Ovary (tissue), 9 donors: Measurements from ENCODE around the gene MADD. TPM values are rescaled to one million over a fixed set of nuclear protein-coding genes. Genes with fewer than 3 reads are reported as not detected.

Source experiments
- DNase-seq, 5 donors: peaks; one replicate each; pipeline ENCODE4 v3.0.0-alpha.2; 2019 to 2020
- H3K27ac ChIP-seq, 2 donors: fragments of 200-600 bp; one replicate each; pipeline versions ENCODE4 v1.5.1 to v1.8.0; 2019 to 2022
- H3K27me3 ChIP-seq: fragments of 200-600 bp; one replicate; pipeline ENCODE4 v1.8.0; 2022
- H3K36me3 ChIP-seq: fragments of 200-600 bp; sonication (generic); one replicate; pipeline ENCODE4 v1.5.1; 2019
- H3K4me1 ChIP-seq: one replicate; pipeline ENCODE4 v1.8.1; 2013; ENCODE audit warnings: mild to moderate bottlenecking, moderate library complexity; ENCODE audit not compliant: insufficient read depth
- H3K4me3 ChIP-seq: fragments of 200-600 bp; sonication (generic); one replicate; pipeline ENCODE4 v1.5.1; 2017
- H3K9me3 ChIP-seq, 2 donors: fragments of 200-600 bp in 1 of 2; sonication (generic) in 1 of 2; one replicate each; pipeline versions ENCODE4 v1.5.1 to v1.8.1; 2013 to 2019; ENCODE audit warnings: mild to moderate bottlenecking in 1 of 2, moderate library complexity in 1 of 2
- EP300 ChIP-seq: sonication (generic); formaldehyde crosslinking; IDR thresholded peaks from one replicate; pipeline ENCODE4 v1.6.1; 2017; ENCODE audit warnings: antibody characterized with exemption
- POLR2A ChIP-seq: fragments of 450-650 bp; IDR thresholded peaks from one replicate; pipeline ENCODE4 v1.6.1; 2017; ENCODE audit warnings: antibody characterized with exemption, mild to moderate bottlenecking, moderate library complexity
- WGBS, 3 donors: extraction: QIAGEN DNeasy Blood & Tissue Kit in 1 of 3; methylation state at CpG; one replicate each; pipeline versions ENCODE4 v1.1.5 to v1.1.7; 2013 to 2017; 5-methylcytosine and 5-hydroxymethylcytosine counted together
- intact Hi-C, 4 donors: fragments of 100-400 bp; cut with DNase I; formaldehyde crosslinking; loops; one replicate each; pipeline versions ENCODE4 v1.11.0 to v1.15.1; 2022 to 2023
- polyA plus RNA-seq, 2 donors: library from polyadenylated mRNA; stranded (reverse); fragments of 200-250 nt in 1 of 2; fragments of 350-450 nt in 1 of 2; fragmentation: Illumina TruSeq in 1 of 2; extraction: RNeasy Lipid Tissue Mini Kit (QIAGEN cat#74804) in 1 of 2; gene quantifications; one replicate each; pipeline ENCODE4 v1.2.3, GENCODE V29; 2013 to 2014
- total RNA-seq, 7 donors: library from RNA; depleted of rRNA in 2 of 7; stranded (reverse); fragments of >200 nt in 2 of 7; fragmentation: NEBNext Ultra II Directional in 3 of 7; extraction: Animal tissue kit (Norgen Biotek cat#: 25700) in 3 of 7; gene quantifications; one replicate each; pipeline versions ENCODE4 v1.1.0 to v1.2.4, GENCODE V29; 2016 to 2023
- TF ChIP-seq, protein P1 (sequence below), 3 donors: fragments of 450-650 bp in 2 of 3; fragments of 200-600 bp in 1 of 3; IDR thresholded peaks; one replicate each; pipeline versions ENCODE4 v1.5.1 to v1.8.0; 2016 to 2022; ENCODE audit warnings: antibody characterized with exemption in 3 of 3, mild to moderate bottlenecking in 1 of 3
- donor health status: DM: no; HTN: no; CAD: no; lungs with moderate emphysema.
- donor health status: DM: no; HTN: no; CAD: no.
- donor health status: Bipolar disorder and iron deficiency.
- donor health status: DM: yes; HTN: yes; CAD: no.
- donor health status: DM: no; HTN: no; CAD: no.
- donor health status: DM: yes; HTN: yes; CAD: no.

Gene MADD
- total and polyA plus RNA-seq, 9 donors, result 20.3 to 53.5 (median 35.4) TPM

DNA sequence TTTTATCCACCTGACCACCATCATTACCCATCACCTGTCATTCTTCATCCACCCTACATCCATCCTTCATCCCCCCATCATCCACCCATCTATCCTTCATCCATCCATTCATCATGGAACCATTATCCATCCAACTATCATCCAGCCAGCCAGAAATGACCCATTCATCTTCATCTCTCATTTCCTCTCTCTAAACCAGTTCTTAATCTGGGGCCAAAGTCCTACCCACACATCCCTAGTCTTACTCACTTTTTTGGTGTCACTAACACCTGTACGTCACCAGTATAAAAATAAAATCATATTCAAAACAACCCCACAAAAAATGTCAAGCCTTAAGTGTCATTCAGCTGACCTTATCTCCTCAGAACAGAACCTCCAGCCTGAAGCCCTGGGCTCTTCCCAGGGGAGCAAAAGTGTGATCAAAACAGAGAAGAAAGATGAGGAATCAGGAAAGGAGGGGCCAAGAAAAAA, 96.1 kb downstream of the MADD start:
- no peak overlapping the region for H3K4me3 ChIP-seq
- no peaks in the 10 kb centered on the region for H3K9me3 ChIP-seq
- no peaks in the 10 kb centered on the region for H3K4me1 ChIP-seq
- no peak for TF ChIP-seq POLR2A
- no peak for TF ChIP-seq EP300
- TF ChIP-seq, protein P1, sequence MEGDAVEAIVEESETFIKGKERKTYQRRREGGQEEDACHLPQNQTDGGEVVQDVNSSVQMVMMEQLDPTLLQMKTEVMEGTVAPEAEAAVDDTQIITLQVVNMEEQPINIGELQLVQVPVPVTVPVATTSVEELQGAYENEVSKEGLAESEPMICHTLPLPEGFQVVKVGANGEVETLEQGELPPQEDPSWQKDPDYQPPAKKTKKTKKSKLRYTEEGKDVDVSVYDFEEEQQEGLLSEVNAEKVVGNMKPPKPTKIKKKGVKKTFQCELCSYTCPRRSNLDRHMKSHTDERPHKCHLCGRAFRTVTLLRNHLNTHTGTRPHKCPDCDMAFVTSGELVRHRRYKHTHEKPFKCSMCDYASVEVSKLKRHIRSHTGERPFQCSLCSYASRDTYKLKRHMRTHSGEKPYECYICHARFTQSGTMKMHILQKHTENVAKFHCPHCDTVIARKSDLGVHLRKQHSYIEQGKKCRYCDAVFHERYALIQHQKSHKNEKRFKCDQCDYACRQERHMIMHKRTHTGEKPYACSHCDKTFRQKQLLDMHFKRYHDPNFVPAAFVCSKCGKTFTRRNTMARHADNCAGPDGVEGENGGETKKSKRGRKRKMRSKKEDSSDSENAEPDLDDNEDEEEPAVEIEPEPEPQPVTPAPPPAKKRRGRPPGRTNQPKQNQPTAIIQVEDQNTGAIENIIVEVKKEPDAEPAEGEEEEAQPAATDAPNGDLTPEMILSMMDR (IDR thresholded peaks at IDR 0.05), result no peak
- intact Hi-C loops, result no loop called here
- no peaks in the 10 kb centered on the region for H3K27me3 ChIP-seq
- no peak for DNase-seq
- WGBS, 3 donors, result 79 to 94% (median 80%) methylated on average over 1 of the region's 1 CpG
- H3K36me3 ChIP-seq, result no peaks in the 10 kb centered on the region
- H3K27ac ChIP-seq, result no peak overlapping the region

DNA sequence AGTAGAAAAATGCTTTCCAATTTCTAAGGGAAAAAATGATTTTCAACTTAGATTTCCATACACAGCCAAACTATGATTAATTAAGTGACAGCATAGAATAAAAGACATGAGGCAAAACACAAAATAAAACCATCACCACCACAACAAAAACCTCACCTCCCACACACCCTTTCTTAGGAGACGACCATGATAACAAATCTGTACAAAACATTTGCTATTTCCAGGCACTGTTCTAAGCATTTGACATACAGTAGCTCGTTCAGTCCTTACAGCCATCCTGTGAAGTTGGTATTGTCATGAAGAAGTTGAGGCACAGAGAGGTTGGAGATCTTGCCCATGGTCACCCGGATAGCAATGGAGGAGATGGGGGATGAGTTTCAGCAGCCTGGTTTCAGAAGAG, 99.7 kb downstream of the MADD start:
- intact Hi-C loops, result loop anchor here (10.0 kb wide), 2 partner anchors 85 to 245 kb away; no protein-coding TSS in a partner anchor
- TF ChIP-seq, protein P1 (IDR thresholded peaks at IDR 0.05), result no peak
- TF ChIP-seq EP300 (no peak), POLR2A (no peak)
- H3K27ac ChIP-seq, result no peak overlapping the region
- no peak for DNase-seq
- H3K36me3 ChIP-seq, result no peaks in the 10 kb centered on the region
- WGBS, 3 donors, result 20 to 43% (median 33%) methylated on average over 3 of the region's 3 CpGs
- no peaks in the 10 kb centered on the region for H3K9me3 ChIP-seq
- no peaks in the 10 kb centered on the region for H3K27me3 ChIP-seq
- no peaks in the 10 kb centered on the region for H3K4me1 ChIP-seq
- no peak overlapping the region for H3K4me3 ChIP-seq

DNA sequence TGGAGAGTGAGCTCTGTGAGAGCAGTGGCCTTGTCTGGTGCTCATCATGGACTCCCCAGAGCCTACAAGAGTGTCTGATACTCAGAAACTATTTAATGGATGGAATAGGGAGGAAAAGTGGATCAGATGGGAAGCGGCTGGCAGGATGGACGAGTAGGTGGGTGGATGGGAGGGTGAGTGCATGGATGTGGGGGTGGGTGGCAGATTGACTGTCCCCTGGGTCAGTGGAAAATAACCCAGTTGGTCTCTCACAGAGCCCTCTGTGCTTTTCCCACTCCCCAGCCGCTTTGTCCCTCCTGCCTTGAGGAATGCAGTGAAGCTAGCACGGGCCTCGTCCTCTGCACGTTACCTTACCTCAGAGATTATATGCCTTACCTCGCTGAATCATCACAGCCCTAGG, 102.5 kb downstream of the MADD start:
- no peaks in the 10 kb centered on the region for H3K9me3 ChIP-seq
- no peaks in the 10 kb centered on the region for H3K27me3 ChIP-seq
- peak in 1 of 5 donors; percentile 9 for DNase-seq
- H3K36me3 ChIP-seq, result no peaks in the 10 kb centered on the region
- no peak overlapping the region for H3K4me3 ChIP-seq
- H3K27ac ChIP-seq, result no peak overlapping the region
- intact Hi-C loops, result loop anchor here (10.0 kb wide), 2 partner anchors 82 to 242 kb away; no protein-coding TSS in a partner anchor
- H3K4me1 ChIP-seq, result no peaks in the 10 kb centered on the region
- TF ChIP-seq, protein P1 (IDR thresholded peaks at IDR 0.05), result no peak
- no peak for TF ChIP-seq POLR2A
- no peak for TF ChIP-seq EP300
- 68 to 75% (median 68%) methylated on average over 7 of the region's 7 CpGs for WGBS, 3 donors

DNA sequence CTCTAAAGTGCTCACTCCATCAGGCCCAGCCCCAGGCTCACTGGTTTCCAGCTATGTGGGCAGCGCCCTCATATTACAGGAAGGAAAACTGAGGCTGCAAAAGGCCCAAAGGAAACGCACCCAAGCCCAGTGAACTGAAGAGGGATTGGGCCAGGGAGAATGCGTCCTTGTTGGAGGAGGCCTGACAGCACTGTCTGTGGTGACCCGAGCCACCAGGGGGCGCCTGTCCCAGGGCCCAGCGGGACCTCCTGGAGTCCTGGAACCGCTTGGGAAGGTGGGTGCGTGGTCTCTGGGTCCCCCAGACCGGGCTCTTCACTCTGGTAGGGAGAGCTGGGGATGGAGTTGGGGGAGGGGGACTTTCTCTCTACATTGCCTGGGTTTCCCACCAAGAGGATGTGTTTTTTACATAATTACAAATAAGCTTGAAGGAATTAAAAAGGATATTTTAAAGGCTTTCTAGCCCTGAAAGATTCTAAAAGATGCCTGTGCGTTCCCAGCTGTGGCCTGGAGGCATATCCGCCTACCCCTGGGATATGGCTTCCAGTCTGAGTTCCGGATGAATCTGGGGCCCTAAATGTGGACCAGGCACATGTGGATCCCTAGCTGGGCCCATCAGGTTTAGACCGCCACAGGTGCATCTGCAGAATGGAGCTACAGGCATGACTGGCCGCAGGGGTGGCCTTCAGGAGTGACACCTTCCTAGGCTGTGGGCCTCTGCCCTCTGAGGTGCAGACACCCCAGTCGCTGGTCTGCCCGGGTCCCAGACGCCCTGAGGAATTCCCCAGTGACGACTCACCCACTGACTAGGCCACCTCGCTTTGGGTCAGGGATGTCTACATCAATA, 104.2 kb downstream of the MADD start:
- Histone ChIP-seq H3K27ac (no peak overlapping the region), H3K4me1 (no peaks in the 10 kb centered on the region), H3K4me3 (no peak overlapping the region), H3K27me3 (no peaks in the 10 kb centered on the region), H3K9me3 (no peaks in the 10 kb centered on the region), H3K36me3 (no peaks in the 10 kb centered on the region)
- 40 to 44% (median 43%) methylated on average over 19 of the region's 19 CpGs for WGBS, 3 donors
- no peak for TF ChIP-seq EP300
- TF ChIP-seq, protein P1 (IDR thresholded peaks at IDR 0.05), result peak; percentile 78 to 88 (median 85)
- intact Hi-C loops, result loop anchor here (2.0 to 10.0 kb wide), 3 partner anchors 79 to 241 kb away; no protein-coding TSS in a partner anchor
- peak; percentile 81 to 89 (median 85) for DNase-seq
